ENCODE measurements around the gene GALNT10. TPM values are rescaled to one million over a fixed set of nuclear protein-coding genes. Genes with fewer than 3 reads are reported as not detected.

GALNT10 gene
- total RNA-seq, 1 experiment from 2014 or later = 32.3 TPM

DNA sequence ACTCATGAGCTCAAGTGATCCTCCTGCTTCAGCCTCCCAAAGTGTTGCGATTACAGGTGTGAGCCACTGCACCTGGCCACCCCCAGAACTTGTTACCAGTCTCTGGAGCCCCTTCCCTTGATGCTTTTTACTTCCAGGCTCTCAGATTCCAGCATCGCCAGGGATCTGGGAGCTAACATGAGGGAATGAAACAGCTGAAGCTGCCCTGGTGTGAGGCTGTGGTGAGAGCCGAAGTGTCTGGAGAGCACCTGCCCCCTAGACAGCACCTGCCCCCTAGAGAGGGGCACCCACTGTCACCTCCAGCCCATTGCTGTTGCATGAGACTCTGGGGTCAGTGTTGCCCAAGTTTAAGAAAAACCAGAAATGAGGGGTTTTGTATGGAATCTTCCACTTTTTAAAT lies 131.0 kb downstream of the GALNT10 start:
- DNase-seq (ENCODE audit: low spot score) = no peak

DNA sequence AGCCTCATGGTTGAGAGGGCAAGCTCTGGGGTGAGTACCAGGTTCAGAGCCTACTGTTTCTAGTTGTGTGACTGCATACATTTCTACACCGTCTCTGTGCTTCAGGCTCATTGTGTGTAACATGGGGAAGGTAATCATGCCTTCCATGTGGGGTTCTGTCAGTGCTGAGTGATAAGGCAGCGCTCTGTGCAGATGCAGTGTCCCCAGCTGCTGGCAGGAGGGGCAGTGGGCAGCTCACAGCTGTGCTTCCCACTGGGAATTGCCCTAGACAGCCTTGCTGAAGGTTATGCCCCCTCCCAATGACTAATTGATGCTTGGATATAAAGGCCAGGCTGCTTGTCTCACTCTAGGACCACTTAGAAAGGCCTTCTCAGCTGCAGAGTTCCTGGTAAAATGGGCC lies 133.5 kb downstream of the GALNT10 start:
- no peak for DNase-seq (ENCODE audit: low spot score)

DNA sequence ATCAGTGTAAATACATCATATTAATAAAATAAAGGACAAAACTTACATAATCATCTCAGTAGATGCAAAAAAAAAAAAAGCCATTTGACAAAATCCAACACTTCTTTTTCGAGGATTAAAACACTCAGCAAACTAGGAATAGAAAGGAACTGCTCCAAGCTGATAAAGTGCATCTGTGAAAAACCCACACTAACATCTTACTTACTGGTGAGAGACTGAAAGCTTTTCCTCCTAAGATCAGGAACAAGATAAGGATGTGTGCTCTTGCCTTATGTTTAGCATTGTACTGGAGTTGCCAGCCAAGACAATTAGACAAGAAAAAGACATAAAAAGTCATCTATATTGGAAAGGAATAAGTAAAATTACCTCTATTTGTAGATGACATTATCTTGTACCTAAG lies 135.0 kb downstream of the GALNT10 start:
- DNase-seq (ENCODE audit: low spot score) = no peak

DNA sequence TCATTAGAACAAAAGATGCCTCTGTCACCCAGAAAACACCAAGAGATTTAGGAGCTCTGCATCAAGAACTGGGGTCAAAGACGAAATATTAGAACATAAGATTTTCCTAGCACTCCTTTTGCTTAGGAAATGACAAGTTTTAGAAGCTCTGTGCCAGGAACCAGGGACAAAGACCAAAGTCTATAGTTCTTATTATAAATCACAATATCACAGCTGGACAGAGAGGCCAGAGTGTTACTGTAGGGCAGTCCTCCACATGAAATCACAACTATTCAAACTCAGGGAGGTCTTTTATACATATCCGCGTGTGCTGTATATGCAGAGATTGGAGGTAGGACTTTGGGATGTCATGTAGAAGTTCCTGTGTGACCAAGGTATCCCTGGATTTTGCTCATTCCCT lies 138.5 kb downstream of the GALNT10 start:
- no peak for DNase-seq (ENCODE audit: low spot score)

DNA sequence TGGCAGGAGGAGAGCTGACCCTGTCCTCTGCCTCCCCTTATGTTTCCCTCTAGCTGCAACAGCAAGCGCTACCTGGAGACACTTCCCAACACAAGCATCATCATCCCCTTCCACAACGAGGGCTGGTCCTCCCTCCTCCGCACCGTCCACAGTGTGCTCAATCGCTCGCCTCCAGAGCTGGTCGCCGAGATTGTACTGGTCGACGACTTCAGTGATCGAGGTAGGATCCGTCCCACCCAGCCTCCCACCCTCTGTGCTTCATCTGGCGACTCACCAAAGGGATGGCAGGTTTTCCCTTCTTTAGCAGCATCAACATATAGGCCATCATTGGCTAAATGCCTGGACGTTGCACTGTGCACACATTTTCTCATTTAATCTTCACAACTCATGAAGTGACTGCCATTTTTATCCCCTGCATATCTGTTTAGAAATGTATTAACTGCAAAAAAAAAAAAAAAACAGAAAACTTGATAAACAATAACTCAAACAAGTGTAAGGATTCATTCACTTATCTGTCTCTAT lies 139.0 kb downstream of the GALNT10 start:
- no peak for DNase-seq (ENCODE audit: low spot score)

DNA sequence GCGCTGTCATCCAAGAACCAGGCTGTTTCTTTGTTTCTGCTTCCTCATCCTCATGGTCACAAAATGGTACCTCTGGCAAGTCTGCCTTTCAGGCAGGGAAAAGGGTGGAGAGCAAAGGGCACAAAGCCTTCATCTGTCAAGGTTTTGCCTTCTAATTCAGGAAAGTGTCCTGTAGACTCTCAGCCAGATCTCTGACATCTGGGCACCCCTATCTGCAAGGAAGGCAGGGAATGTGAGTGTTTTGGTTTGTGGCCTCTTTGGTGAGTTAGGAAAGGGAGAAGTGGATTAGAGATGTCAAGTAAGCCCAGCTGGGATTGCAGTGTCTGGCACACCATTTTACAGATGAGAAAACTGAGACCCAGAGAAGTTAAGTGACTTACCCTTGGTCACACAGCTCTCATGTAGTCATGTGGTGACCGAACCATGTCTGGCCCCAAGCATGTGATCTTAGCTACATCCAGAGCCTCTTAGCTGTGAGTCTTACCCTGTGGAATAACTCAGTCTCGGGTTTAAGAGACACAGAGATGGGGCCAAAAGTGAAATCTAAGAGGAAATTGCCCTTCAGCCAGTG lies 139.6 kb downstream of the GALNT10 start:
- DNase-seq (ENCODE audit: low spot score) = no peak

DNA sequence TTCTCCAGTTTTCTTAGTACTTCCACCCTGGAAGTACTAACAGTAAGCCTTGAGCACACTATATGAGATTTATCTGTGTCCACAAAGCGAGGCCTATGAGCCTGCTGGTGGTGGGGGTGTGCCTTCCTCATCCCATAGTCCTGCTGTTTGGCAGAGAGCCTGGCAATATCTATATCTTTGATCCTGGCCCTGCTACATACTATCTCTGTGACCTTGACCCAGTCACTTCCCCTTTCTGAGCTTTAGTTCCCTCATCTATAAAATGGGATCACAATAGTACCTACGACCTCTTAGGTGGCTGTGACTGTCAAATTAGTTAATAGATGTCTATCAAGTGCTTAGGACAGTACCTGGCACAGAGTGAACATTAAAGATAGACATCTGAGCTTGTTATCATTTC lies 140.7 kb downstream of the GALNT10 start:
- no peak for DNase-seq (ENCODE audit: low spot score)

DNA sequence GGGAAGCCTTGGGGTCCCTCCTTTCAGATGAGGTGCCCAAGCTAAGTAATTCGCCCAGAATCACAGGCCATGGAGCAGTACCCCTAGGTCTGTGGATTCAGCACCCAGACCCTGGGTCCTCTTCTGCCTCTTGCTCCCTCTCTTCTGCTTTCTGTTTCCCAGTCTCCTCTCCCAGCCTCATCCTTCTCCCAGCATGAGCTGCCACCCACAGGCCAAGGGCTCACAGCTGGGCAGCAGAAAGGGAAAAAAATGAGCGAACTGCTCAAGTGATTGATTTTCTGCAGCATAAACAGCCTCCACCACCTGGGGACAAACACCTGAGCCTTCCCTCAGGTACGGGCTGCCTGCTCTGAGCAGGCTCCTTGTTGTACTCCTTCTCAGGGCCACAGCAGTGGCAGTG lies 141.4 kb downstream of the GALNT10 start:
- DNase-seq (ENCODE audit: low spot score) = no peak

DNA sequence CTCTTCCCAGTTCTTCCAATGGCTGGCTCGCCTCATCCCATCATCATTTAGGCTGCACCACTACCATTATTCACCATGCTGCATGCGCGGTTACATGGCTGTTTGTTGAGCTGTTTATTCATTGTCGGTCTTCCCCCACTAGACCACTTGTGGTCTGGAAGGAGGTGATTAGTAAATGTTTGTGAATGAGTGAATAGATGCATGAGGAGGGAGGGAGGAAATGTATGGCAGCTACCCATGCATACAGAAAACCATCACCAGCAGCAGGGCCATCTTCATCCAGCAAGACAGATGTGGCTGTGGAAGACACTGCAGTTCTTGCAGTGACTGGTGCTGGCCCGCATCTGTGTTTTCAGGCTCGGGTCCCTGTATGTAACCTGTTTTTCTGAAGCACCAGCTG lies 141.9 kb downstream of the GALNT10 start:
- no peak for DNase-seq (ENCODE audit: low spot score)

DNA sequence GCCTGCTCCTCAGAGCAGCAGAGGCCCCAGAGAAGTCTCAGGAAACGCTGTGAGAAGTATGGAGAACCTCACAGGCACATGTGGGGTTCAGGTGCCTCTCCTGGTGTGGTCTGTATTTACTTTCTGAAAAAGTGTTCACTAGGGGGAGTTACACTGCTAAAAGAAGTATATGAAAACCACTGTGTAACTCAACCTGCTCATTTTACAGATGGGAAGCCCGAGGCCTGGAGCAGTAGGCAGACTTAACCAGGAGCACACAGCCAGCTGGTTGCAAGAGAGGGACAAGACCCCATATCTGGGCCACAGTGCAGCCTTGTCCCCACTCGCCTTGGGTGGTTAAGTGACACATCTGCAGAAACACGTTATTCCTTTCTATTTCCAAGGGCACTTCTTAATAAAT lies 142.5 kb downstream of the GALNT10 start:
- DNase-seq (ENCODE audit: low spot score) = no peak

DNA sequence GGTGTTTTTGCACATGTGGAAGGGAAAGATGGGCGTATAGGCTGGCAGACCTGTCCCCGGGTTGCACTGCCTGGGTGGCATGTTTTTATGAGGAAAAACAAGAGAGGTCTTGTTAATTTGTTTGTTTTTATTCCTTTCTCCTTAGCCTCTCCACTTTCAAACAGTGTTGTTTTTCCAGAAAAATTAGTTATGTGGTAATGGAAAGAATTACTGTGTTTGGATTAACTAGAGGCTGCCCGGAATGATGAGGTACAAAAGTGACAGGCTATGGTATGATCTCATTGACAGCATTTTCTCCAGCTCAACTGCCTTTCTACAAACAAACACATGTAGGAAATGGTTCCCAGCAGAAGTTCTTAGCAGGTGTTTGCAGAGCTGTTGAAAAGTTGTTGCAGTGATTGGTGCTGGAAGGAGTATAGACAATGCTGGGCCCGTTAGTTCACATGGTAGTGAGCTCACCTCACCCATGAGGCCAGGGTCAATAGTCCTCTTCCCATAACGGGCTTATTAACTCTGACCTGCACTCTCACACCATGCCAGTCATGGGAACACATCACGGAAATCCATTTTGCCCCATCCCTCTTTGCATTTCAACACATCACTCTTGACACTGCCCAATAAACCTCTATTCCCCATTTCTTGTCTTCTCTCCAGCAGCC lies 144.0 kb downstream of the GALNT10 start:
- no peak for DNase-seq (ENCODE audit: low spot score)

DNA sequence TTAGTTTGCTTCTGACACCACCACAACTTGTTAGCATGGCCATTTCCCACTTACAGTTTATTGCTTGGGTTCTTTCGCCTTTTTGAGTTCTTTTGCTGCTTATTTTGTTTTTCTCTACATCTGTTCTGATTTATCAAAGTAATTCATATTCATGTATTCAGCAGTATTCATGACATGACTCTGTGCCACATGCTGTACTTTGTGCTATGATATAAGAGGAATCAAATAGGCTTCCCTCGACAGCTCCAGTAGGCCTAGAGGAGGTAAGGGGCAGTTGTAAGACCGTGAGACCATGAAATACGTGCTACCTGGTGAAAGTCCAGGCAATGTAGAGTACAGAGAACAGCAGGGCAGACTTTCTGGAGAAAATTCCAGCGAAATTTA lies 144.5 kb downstream of the GALNT10 start:
- no peak for DNase-seq (ENCODE audit: low spot score)

DNA sequence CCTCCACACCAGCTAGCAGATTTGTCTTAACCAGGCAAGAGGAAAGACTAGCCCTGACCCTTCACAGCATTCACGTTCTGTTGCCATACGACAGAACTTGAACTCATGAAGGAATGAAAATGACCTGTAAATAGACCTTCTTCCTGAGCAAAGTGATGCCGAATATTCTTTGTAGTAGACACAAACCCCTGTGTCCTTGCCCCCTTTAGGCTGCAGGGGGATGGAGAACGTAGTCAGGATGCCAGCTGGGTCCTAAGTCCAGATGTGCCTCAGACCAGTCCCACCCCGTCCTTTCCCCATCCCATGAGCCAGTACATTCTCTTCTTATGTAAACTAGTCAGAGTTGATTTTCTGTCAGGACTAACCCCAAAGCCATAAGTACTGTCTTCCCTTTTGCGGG lies 151.1 kb downstream of the GALNT10 start:
- DNase-seq (ENCODE audit: low spot score) = no peak

DNA sequence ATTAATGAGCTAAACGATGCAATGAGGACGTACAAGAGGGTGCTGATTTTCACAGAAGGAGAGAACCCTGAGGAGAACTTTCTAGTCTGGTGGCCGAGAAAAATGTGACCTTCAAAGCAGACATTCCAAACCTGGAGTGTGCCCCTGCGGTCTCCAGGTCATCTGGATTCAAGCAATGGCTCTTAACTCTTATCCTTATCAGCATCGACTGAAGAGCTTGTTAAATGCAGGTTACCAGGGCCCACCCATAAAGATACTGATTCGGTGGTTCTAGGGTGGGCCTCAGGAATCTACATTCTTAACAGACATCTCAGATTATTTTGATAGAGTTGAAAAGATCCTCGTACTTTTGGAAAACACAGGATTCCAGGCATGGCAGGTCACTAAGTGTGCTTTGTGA lies 151.7 kb downstream of the GALNT10 start:
- DNase-seq (ENCODE audit: low spot score) = no peak

DNA sequence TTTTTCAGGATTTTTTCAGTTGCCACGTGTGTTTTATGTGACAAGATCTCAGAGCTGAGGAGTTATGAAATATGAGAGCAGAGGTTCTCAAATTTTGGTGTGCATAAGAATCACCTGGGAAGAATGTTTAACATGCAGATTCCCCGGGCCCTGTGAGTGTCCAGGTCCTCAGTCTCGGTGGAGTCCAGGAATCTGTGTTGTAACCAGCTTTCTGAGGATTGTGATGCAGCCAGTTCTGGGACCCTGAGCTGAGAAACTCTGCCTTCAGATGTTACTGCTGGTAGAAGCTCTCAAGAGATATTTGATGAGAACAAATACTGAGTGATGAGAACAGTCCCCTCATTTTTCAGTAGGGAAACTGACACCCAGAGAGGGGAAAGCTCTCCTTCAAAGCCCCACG lies 152.4 kb downstream of the GALNT10 start:
- DNase-seq (ENCODE audit: low spot score) = no peak

DNA sequence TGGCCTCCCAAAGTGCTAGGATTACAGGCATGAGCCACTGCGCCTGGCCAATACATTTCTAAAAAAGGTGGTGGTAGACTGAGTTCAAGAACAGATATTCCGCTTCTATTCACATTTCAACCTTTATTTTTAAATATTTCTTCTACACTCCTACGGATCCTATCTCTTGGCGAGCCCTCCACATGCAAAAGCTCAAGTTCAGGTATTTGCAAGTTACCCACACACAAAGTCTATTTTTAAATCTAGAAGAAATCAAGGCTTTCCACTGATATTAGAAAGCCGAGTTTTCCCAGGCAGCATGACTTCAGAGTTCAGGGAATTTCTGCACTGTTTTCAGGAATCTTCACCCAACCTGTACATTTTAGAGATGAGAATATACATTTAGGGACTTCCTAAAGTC lies 153.9 kb downstream of the GALNT10 start:
- DNase-seq (ENCODE audit: low spot score) = no peak

DNA sequence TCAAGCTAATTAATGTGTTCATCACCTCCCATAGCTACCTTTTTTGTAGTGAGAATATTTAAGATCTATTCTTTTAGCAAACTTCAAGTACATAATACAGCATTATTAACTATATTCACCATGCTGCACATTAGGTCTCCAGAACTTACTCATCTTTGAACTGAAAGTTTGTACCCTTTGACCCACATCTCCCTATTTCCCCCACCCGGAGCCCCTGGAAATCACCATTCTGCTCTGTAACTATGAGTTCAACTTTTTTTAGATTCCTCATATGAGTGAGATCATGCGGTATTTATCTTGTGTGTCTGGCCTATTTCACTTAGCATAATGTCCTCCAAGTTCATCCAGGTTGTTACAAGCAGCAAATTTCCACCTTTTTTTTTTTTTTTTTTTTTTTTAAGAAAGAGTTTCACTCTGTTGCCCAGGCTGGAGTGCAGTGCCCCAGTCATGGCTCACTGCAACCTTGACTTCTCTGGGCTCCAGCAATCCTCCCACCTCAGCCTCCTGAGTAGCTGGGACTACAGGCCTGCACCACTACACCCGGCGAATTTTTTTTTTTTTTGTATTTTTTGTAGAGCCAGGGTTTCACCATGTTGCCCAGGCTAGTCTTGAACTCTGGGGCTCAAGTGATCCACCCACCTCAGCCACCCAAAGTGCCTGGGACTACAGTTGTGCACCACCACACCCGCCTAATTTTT lies 154.9 kb downstream of the GALNT10 start:
- DNase-seq (ENCODE audit: low spot score) = no peak

DNA sequence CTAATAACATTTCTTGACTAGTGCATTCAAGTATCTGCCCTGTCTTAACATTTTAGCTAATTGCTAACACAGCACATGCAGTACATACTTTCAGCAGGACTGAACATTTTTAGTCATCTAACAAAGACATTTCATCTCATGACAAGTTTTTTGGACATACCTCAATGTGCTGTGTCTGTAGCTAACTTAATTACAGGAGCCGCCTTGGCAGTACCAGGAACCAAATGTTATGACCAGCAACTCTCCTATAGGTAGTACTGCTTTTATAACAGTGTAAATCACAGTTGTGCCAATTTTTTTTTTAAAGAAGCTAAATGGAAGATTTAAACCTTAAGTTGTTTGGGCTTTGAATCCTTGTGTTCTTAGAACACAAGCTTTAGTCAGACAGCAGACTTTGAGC lies 155.9 kb downstream of the GALNT10 start:
- no peak for DNase-seq (ENCODE audit: low spot score)

DNA sequence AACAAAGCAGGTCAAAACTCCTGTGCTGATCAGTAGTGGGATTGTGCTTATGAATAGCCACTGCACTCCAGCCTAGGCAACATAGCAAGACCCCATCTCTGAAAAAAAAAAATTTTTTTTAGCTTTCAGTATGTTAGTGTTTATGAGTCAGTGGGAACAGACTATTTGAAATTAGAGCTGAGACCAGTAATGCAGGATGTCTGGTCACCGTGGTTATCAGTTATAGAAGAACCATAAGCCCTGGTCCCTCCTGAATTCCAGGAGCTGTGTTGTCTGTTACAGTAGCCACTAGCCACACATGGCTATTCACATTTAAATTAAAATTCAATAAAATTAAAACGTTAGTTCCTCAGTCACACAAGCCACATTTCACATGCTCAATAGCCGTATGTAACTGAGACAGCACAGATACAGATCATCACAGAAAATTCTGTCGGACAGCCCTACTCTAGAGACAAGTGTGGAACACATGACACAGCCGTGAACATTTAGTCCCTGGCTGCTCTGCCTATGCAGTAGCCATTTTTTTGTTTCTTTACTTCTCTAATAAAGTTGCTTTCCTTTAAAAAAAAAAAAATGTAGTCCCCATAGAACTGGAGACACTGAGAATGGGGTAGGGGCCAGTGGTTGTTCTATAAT lies 159.2 kb downstream of the GALNT10 start:
- no peak for DNase-seq (ENCODE audit: low spot score)

DNA sequence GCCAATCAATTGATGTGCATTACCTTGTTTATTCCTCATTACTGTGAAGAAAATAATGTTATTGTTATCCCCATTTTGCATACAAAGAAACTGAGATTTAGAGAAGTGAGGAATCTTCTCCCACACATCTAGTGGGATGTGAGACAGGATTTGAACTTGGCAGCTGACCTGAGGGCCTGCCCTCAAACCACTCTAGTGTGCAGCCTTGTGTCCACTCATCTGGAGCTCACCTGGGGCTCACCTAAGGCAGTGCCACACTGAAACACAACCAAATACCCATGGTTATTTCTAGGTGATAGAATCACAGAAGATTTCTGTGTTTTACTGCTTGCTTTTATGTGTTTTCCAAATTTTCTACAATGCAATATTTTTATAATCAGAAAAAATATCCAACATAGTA lies 160.6 kb downstream of the GALNT10 start:
- DNase-seq (ENCODE audit: low spot score) = no peak

DNA sequence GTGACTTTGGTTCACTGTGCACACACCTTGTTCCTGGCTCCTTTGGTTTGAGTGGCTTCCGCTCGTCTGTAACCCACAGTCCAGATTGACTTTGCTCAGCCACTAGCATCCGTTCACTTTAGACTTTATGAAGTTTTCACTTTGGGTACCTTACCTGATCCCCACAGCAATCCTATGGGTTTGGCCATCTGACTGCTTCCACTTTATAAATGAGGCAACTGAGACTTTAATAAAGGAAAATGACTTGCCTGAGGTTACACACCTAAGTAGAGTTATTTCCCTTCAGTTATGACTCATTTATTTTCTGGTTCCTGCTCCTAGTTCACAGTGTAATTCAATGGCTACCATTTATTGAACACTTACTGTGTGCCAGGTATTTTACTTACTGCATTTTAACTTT lies 161.0 kb downstream of the GALNT10 start:
- no peak for DNase-seq (ENCODE audit: low spot score)

DNA sequence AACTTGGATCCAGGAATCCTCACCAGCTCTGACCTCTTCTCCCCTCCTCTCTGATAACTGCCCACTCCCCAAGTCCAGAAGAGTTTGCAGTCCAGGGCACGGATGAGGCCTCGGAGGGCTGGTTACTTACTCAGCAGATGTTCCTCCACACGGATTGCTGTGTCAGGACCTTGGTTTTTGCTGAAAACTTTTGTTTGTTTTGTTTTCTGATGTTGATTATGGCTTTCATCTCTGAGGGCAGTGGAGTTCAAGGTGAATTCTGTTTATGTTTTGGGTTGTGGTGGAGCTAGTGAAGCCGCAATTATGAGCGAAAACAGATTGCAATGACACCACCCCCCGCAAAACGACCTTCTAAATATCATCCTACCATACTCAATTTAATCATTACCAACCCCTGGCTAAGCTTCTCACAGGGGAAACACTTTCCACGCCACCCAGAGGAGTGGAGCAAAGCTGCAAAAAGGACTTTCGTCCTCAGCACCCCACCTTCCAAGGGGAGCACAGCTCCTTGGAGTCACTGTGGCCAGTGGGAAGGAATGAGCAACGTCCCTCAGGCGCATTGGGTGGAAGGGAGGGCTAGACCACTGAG lies 162.5 kb downstream of the GALNT10 start:
- no peak for DNase-seq (ENCODE audit: low spot score)
